ENCODE results near the gene BICRAL.
"Not testable (repeated sequence)": the region's sequence is repeated elsewhere in the genome, so short reads cannot be mapped to it uniquely, and the experiment has no call there.

Gene BICRAL

GRCh38 chr6:42795651-42796050 lies 13.8 kb downstream of the BICRAL start:
- no peak for DNase-seq

- no peak for DNase-seq
Observed at GRCh38 chr6:42796171-42796570, 14.3 kb downstream of the BICRAL start.

- not testable (repeated sequence) for DNase-seq
Observed at GRCh38 chr6:42797696-42798095, 15.8 kb downstream of the BICRAL start.

GRCh38 chr6:42805297-42805861 lies 23.5 kb downstream of the BICRAL start:
- no peak for DNase-seq

GRCh38 chr6:42806359-42806758 lies 24.5 kb downstream of the BICRAL start:
- not testable (repeated sequence) for DNase-seq

GRCh38 chr6:42808492-42809483 lies 26.9 kb downstream of the BICRAL start:
- DNase-seq = no peak

GRCh38 chr6:42813074-42813645 lies 31.3 kb downstream of the BICRAL start:
- DNase-seq = no peak

GRCh38 chr6:42813906-42814444 lies 32.1 kb downstream of the BICRAL start:
- DNase-seq = no peak

- DNase-seq = not testable (repeated sequence)
Observed at GRCh38 chr6:42815726-42816125, 33.9 kb downstream of the BICRAL start.

GRCh38 chr6:42817907-42818306 lies 36.1 kb downstream of the BICRAL start:
- DNase-seq = no peak

GRCh38 chr6:42818416-42818815 lies 36.6 kb downstream of the BICRAL start:
- DNase-seq = no peak

GRCh38 chr6:42818878-42819277 lies 37.0 kb downstream of the BICRAL start:
- DNase-seq = no peak

GRCh38 chr6:42819803-42820511 lies 38.1 kb downstream of the BICRAL start:
- no peak for DNase-seq

GRCh38 chr6:42820512-42821340 lies 38.9 kb downstream of the BICRAL start:
- no peak for DNase-seq

GRCh38 chr6:42821341-42821668 lies 39.5 kb downstream of the BICRAL start:
- no peak for DNase-seq

GRCh38 chr6:42821846-42822245 lies 40.0 kb downstream of the BICRAL start:
- DNase-seq = no peak

- DNase-seq = no peak
Observed at GRCh38 chr6:42829561-42830092, 47.8 kb downstream of the BICRAL start.

GRCh38 chr6:42831237-42831636 lies 49.4 kb downstream of the BICRAL start:
- no peak for DNase-seq

- DNase-seq = no peak
Observed at GRCh38 chr6:42834056-42834455, 52.2 kb downstream of the BICRAL start.

- DNase-seq = no peak
Observed at GRCh38 chr6:42841844-42842584, 60.2 kb downstream of the BICRAL start.

GRCh38 chr6:42845327-42845694 lies 63.5 kb downstream of the BICRAL start:
- DNase-seq = no peak

Measured in NCI-H2081 treated with DMSO at 0.1 percent for 48 hours (cell line).